HL-60 (cell line): ENCODE data around the gene RTN4RL1.

Source experiments
- CTCF ChIP-seq: IDR thresholded peaks from one replicate; pipeline ENCODE4 v1.5.1; 2011; ENCODE audit warnings: low read length, control low read depth, inconsistent platforms; ENCODE audit not compliant: insufficient read depth
- GABPA ChIP-seq: IDR thresholded peaks from 2 replicates; pipeline ENCODE4 v1.6.1; 2012; ENCODE audit warnings: low read depth
- POLR2AphosphoS5 ChIP-seq: IDR thresholded peaks from 2 replicates; pipeline ENCODE4 v1.6.1; 2012; ENCODE audit warnings: low read depth

- TF ChIP-seq GABPA (no peak), POLR2AphosphoS5 (no peak), CTCF (no peak)
These were observed 49.8 kb upstream of the RTN4RL1 start for GRCh38 chr17:2074919-2075318.
